ENCODE measurements around the gene XRCC6. TPM values are rescaled to one million over a fixed set of nuclear protein-coding genes. Genes with fewer than 3 reads are reported as not detected.

XRCC6 gene
- polyA plus RNA-seq, 1 donor (not counting 4 experiments of a cell fraction or from before 2014, with no cell fraction given) = 247 TPM

DNA sequence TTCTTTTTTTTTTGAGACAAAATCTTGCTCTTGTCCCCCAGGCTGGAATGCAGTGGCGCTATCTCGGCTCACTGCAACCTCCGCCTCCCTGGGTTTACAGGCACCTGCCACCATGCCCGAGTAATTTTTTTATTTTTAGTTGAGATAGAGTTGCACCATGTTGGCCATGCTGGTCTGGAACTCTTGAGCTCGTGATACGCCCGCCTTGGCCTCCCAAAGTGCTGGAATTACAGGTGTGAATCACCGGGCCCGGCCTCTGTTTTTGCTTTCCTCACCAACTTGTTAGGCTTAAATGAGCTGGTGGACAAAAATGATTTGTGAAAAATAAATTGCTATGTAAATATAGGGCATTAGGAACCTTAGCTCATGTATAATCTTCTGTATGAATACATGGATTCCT is 81.7 kb downstream of the XRCC6 start:
- Histone ChIP-seq H3K36me3 (ENCODE audit: control insufficient read depth in 2 of 2, extremely low read depth in 1 of 2, insufficient read depth in 2 of 2, low read length in 2 of 2) (no peaks in the 10 kb centered on the region), H3K79me2 (ENCODE audit: control insufficient read depth, insufficient read depth, low read length) (no peaks in the 10 kb centered on the region), H3K4me2 (ENCODE audit: control insufficient read depth, extremely low read depth, insufficient read depth, low read depth, low read length) (no peak overlapping the region), H2AFZ (ENCODE audit: control insufficient read depth, low read length) (no peak overlapping the region), H3K9me1 (ENCODE audit: control insufficient read depth, extremely low read depth, insufficient read depth, low read length) (no peaks in the 10 kb centered on the region), H3K9ac (ENCODE audit: control insufficient read depth, extremely low read depth, insufficient read depth, low read length) (no peak overlapping the region), H3K27ac (ENCODE audit: control insufficient read depth, insufficient read depth, low read length) (no peak overlapping the region), H4K20me1 (ENCODE audit: control insufficient read depth, extremely low read depth, insufficient read depth, low read length) (no peaks in the 10 kb centered on the region), H3K9me3 (ENCODE audit: control insufficient read depth, low read depth, low read length) (no peaks in the 10 kb centered on the region), H3K27me3 (ENCODE audit: control insufficient read depth, extremely low read depth, insufficient read depth, low read length) (no peaks in the 10 kb centered on the region), H3K4me3 (ENCODE audit: control insufficient read depth in 2 of 3, extremely low read depth in 1 of 3, insufficient read depth in 2 of 3, low read depth in 1 of 3, low read length in 3 of 3) (no peak overlapping the region), H3K4me1 (ENCODE audit: control insufficient read depth, extremely low read depth, insufficient read depth, low read length) (peaks cover under 1% of the 10 kb centered on the region)
- TF ChIP-seq, protein P1, sequence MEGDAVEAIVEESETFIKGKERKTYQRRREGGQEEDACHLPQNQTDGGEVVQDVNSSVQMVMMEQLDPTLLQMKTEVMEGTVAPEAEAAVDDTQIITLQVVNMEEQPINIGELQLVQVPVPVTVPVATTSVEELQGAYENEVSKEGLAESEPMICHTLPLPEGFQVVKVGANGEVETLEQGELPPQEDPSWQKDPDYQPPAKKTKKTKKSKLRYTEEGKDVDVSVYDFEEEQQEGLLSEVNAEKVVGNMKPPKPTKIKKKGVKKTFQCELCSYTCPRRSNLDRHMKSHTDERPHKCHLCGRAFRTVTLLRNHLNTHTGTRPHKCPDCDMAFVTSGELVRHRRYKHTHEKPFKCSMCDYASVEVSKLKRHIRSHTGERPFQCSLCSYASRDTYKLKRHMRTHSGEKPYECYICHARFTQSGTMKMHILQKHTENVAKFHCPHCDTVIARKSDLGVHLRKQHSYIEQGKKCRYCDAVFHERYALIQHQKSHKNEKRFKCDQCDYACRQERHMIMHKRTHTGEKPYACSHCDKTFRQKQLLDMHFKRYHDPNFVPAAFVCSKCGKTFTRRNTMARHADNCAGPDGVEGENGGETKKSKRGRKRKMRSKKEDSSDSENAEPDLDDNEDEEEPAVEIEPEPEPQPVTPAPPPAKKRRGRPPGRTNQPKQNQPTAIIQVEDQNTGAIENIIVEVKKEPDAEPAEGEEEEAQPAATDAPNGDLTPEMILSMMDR (optimal IDR thresholded peaks at IDR 0.05 in 1 of 3, IDR thresholded peaks at IDR 0.05 in 1 of 3, conservative IDR thresholded peaks at IDR 0.05 in 1 of 3; ENCODE audit: extremely low read depth in 1 of 3, insufficient read depth in 2 of 3, low read length in 3 of 3) = no peak
- TF ChIP-seq EZH2 (IDR thresholded peaks at IDR 0.05; ENCODE audit: low read length) = no peak
- no peak for FAIRE-seq
- dilution Hi-C loops (cut with MboI; ENCODE audit: extremely low pct_ligation_motif_present, low sequenced_read_pairs) = no loop called here
- DNase-seq (ENCODE audit: low read depth, low spot score) = no peak

DNA sequence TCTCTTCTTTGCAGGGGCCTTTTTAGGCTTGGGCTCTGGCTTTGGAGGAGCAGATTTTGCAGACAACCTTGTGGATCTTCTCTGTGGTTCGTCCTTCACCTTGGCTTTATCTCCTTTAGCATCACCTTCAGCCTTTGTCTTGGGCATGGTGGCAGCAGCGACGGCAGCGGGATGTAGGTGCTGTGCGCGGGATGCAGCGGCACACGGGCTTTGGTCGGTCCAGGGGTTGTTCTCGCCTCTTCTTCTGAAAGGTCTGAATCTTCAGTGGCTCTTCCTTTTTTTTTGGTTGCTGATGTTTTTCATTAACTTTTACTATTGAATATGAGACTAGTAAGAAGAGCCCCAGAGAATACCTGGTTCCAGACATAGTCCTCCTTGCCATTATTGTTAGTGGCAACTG is 88.2 kb downstream of the XRCC6 start:
- no peak overlapping the region for H3K27ac ChIP-seq (ENCODE audit: control insufficient read depth, insufficient read depth, low read length)
- H3K9ac ChIP-seq (ENCODE audit: control insufficient read depth, extremely low read depth, insufficient read depth, low read length) = no peak overlapping the region
- TF ChIP-seq, protein P1 (optimal IDR thresholded peaks at IDR 0.05 in 1 of 3, IDR thresholded peaks at IDR 0.05 in 1 of 3, conservative IDR thresholded peaks at IDR 0.05 in 1 of 3; ENCODE audit: extremely low read depth in 1 of 3, insufficient read depth in 2 of 3, low read length in 3 of 3) = no peak
- no peak for TF ChIP-seq EZH2 (IDR thresholded peaks at IDR 0.05; ENCODE audit: low read length)
- H3K4me3 ChIP-seq (ENCODE audit: control insufficient read depth in 2 of 3, extremely low read depth in 1 of 3, insufficient read depth in 2 of 3, low read depth in 1 of 3, low read length in 3 of 3) = no peak overlapping the region
- H3K9me1 ChIP-seq (ENCODE audit: control insufficient read depth, extremely low read depth, insufficient read depth, low read length) = no peaks in the 10 kb centered on the region
- H3K27me3 ChIP-seq (ENCODE audit: control insufficient read depth, extremely low read depth, insufficient read depth, low read length) = peaks cover 4% of the 10 kb centered on the region
- no peak for DNase-seq (ENCODE audit: low read depth, low spot score)
- no peak for FAIRE-seq
- no peaks in the 10 kb centered on the region for H3K79me2 ChIP-seq (ENCODE audit: control insufficient read depth, insufficient read depth, low read length)
- no peak overlapping the region for H3K4me2 ChIP-seq (ENCODE audit: control insufficient read depth, extremely low read depth, insufficient read depth, low read depth, low read length)
- dilution Hi-C loops (cut with MboI; ENCODE audit: extremely low pct_ligation_motif_present, low sequenced_read_pairs) = no loop called here
- no peaks in the 10 kb centered on the region for H3K9me3 ChIP-seq (ENCODE audit: control insufficient read depth, low read depth, low read length)
- no peaks in the 10 kb centered on the region for H3K4me1 ChIP-seq (ENCODE audit: control insufficient read depth, extremely low read depth, insufficient read depth, low read length)
- no peaks in the 10 kb centered on the region for H4K20me1 ChIP-seq (ENCODE audit: control insufficient read depth, extremely low read depth, insufficient read depth, low read length)
- no peaks in the 10 kb centered on the region for H3K36me3 ChIP-seq (ENCODE audit: control insufficient read depth in 2 of 2, extremely low read depth in 1 of 2, insufficient read depth in 2 of 2, low read length in 2 of 2)
- no peak overlapping the region for H2AFZ ChIP-seq (ENCODE audit: control insufficient read depth, low read length)

Data from keratinocyte (primary cell).